Measurements from ENCODE around the gene DAB2.
A peak's percentile ranks its signal among the peaks of the same experiment; 100 is the strongest.
"Not testable (repeated sequence)": the region's sequence is repeated elsewhere in the genome, so short reads cannot be mapped to it uniquely, and the experiment has no call there.

The DAB2 gene

DNA sequence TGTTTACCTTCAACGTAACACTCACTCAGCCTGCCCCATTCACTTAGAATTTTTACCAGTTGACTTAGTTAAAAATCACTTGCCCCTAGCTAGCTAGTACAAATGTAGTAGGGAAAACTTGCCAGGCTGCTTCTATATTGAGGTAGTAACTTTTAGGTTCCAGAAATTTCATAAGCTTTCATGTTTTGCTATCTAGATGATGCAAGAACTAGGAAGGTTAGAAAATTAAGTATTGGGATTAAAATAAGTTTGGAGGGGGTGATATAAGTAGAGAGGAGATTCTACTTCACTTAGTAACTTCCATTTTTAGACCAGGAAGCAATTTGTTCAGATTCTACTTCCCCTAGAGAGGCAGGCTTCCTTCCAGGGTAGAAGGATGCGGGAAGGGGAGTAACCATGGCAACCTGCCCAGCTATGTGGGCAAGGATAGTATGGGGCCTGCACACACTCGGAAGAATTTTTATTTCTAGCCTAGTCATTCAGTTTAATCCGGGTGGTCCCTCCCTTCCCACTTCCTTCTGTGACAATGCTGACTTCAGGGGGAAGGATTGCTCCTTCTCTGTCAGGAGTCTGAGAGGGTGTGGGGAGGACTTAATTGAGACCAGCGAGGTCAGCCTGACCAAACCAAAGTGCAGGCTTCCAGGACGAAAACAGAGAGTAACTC lies 4.2 kb downstream of the DAB2 start:
- DNase-seq (ENCODE audit: low spot score) = peak; percentile 70

DNA sequence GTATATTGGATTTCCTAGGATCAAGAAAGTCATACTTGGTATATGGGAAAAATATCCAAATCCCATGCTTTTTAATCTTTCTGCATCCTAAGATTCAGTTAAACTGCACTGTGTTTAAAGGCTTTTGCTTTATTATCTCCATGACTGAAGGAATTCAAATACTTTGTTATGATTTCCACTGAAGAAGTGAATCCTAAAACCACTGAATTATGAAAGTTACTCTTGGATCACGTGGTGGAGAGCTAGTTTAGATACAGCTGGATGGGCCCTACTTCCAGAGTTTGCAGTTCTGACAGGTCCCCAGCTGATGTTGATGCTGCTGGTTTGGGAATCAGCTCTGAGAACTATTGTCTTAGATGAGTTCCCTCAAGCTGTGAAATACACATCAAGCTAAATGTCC lies 5.0 kb downstream of the DAB2 start:
- DNase-seq (ENCODE audit: low spot score) = no peak

DNA sequence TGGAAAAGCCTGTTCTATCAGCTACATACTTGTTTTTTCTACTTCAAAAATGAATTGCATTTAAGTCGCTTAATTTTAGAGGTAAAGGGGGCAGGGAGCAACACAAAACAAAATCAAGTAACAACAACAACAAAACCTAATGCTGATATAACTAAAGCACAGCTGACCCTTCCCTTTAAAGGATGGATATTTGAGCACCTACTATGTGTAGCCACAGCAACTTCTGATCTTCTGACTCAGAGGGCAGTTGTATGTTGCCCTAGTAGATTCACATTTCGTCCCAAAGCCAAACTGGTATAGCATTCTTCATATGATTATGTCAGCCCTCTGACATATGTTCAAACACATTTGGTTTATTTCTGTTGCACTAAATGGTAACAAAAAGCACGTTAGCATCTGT lies 6.8 kb downstream of the DAB2 start:
- DNase-seq (ENCODE audit: low spot score) = no peak

DNA sequence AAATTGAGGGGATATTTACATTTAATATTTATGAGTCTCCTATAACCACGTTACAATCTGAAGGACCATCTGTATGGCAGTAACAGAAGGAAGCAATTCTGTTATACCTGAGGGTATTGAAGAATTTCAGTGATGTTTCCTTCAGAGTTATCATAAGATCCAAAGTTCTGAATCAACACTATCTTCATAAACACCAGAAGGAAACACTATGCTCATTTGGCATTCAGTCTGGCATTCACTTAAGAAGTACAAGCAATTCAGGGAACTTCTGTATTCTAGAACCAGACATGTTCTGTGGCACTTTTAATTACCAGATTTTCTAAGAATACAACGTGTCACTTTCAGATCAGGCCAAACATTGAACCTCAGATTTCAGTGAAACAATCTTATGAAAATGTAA lies 9.6 kb downstream of the DAB2 start:
- DNase-seq (ENCODE audit: low spot score) = no peak

DNA sequence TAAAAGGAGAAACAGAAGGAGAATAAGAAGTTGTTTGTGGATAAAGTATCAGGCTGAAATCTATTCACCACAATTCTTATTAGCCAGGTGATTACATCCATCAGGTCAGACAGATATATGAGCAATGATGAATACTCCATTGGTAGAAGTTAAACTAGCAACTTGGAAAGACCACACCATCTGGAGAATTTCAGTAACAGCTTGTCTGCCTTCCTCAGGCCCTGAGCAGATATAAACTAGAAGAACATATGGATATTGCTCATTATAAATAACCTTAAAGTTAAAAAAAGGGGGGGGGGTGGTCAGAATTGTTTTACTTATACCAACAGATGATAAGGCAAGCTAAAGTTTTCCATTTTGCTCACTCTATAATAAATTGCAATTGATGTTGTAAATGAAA lies 10.4 kb downstream of the DAB2 start:
- no peak for DNase-seq (ENCODE audit: low spot score)

DNA sequence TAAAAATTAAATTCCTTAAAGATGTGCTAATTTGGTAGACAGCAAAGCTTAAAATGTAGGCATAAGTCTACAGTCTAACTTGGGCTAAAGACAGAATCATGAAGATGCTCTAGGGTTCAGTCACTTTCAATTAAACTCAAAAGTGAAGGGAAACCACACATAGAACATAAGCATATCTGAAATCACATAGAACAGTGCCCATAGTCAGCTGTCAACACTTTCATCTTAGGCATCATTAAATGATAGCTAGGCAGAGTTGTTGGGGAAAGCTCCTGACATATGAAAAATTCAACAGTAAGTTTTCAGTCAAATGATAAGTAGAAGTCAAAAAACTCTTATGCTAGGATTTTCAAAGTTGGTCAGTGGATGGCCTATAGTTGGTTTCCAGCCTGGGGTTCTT lies 11.0 kb downstream of the DAB2 start:
- DNase-seq (ENCODE audit: low spot score) = no peak

DNA sequence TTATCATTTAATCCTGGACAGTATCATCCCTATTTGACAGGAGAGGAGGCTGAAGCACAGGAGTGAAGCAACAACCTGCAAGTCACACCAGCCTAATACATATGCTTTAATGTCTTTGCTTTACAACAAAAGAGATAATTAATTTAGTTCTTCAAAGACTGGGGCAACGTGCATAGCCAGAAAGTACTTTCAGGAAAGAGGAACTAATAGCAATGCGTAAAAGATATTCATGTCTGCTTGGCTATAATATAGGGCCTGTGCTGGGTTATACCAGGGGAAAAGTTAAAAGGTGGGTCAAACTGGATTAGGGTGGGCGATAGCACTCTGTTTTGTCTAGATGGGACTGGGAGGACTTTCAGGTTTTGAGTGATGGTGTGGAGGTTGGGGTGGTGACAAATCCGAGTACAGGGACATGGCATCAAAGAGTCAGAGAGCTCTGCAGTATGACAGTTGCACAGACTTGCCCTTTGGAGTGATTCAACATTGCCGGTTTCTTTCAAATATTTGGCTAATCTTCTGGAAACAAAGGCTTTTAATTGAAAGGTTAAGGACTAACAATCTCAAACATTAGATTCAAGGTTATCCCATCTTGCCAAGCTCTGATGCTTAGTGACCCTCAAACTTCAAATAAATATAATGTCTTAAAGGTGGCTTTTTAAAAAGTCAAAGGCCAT lies 11.9 kb downstream of the DAB2 start:
- DNase-seq (ENCODE audit: low spot score) = no peak

DNA sequence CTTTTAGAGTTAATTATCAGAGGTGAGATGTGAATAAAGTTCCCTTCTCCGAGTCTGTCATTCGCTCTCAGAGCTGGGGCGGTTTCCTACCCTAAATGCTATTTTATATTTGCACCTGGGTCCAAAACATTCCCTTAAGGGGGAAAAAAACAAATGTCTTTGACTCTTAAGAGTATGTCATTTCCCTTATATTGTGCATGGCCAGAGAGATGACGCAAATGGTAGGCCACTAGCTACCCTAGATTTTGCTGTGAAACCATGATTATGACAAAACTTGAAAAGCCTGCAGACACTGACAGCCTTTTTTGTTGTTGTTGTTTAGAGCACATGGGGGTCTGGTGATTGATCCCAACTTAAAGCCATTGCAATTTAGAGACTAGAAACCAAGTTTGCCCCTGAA lies 12.8 kb downstream of the DAB2 start:
- DNase-seq (ENCODE audit: low spot score) = no peak

DNA sequence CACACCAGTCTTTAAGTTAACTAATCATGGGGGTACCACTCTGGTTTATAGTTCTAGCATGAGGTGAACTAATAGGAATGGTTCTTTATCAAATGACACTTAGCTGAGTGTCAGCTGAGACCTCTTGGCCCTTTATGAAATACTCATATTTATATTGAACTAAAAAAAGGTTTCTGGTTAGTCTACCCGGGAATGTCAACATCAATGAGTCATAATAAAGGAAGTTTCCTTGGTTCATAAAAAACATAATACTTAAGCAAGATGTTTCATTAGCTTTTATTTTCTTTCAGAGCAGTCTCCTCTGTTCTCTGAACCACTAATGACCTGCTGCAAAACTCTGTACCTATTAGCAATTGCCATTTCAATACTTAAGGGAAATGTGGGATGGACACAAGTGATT lies 13.7 kb downstream of the DAB2 start:
- DNase-seq (ENCODE audit: low spot score) = peak; percentile 35

DNA sequence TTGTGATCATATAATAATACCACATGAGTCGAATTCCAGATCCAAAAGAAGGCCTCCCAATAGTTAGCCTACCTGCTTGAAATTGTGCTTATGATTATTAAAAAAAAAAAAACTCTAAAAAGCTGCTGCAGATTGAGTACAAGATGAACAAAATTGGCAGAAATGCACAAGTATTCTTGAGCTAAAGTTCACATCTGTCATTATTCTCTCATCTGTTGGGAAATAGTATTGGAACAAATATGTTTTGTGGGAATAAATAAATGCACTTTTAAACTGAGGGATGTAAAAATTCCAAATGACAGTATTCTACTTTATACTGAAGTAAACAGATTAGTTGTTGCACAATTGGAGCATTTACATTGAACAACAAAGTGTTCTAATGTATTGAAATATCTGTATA lies 15.7 kb downstream of the DAB2 start:
- no peak for DNase-seq (ENCODE audit: low spot score)

DNA sequence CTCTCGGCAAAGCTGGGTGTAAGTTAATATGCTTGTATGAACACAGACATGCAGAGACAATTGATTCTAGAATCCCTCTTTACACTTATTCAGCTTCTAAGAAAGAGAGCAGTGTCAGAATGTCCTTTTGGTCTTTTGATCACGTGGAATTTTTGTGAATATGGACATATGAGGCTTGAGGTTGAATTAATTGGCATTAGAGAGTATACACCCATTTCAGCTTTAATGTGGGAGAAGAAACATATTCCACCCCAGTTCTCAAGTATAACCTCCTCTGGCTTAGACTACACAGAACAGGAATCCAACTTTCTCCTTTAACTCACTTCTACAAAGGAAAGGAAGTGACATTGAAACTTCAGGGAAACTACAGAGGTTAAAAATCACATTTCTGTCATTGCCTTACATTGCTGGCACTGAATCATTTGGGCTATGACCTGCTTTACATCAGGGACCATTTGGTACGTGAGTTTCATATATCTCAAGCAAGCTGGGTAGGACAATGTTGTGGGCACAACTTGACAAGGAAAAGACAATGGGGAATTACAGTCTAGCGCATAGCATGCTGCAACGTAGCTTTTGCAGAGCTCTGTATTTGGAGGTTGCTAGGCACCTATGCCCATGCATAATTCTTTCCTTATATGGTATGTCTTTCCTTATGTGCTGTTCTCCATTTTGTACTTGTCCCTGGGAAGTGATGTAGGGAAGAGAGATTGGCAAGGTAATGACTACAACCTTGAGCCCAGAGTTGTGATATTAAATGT lies 19.5 kb downstream of the DAB2 start:
- no peak for DNase-seq (ENCODE audit: low spot score)

DNA sequence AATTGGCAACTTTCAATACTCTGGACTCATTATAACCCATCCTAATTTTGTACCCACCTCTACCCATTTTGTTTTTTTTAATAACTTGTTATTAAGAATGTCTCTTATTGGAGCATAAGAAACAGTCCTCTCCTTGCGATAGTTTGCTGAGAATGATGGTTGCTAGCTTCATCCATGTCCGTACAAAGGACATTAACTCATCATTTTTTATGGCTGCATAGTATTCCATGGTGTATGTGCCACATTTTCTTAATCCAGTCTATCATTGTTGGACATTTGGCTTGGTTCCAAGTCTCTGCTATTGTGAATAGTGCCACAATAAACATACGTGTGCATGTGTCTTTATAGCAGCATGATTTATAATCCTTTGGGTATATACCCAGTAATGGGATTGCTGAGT lies 21.0 kb downstream of the DAB2 start:
- DNase-seq (ENCODE audit: low spot score) = not testable (repeated sequence)

DNA sequence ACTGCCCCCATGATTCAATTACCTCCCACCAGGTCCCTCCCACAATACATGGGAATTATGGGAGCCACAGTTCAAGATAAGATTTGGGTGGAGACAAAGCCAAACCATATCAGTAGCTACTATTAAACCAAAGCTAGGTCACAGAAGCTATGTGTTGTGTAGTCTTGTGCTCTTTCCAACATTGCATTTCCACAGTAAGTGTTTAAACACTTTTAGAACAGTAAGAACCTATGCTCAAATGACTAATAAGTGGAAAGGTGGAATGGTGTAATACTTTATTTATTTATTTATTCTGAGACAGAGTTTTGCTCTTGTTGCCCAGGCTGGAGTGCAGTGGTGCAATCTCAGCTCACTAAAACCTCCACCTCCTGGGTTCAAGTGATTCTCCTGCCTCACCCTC lies 22.6 kb downstream of the DAB2 start:
- DNase-seq (ENCODE audit: low spot score) = not testable (repeated sequence)

DNA sequence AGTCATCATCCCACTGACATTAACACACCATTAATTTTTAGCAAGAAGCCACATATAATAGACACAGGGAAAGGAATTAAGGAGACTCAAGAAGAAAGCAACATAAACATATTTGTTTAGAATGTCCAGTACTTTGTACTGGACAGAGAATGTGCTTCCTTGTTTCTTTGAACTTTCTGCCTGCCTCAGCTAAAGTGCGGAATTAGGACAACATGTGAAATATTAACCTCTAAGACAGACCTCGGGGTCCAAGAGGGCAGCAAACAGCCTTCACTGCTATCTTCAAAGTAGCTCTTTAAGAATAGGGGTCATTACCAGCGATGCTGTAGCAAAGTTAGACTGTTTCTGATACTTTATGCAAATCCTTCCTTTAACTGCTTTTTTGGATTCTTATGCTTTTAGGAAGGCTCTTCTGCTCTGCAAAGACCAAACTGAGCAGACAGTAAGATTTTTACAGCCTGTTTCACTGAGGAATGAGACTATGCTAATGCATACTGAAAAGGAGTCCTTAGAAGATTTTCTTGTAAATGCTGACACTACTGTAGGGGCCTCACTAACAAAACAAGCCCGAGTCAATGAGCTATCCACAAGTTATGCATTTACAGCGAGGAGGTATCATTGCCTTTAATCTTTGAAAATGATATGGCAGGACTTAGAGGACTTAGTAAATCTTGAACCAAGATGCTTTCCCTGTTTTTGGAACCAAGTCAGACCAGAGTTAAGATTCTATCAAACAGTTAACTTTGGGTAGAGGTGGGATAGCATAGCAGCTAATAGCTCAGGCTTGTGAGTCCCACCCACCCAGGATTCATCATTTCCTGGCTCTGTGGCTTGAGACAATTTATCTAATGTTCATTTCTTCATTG lies 23.8 kb downstream of the DAB2 start:
- DNase-seq (ENCODE audit: low spot score) = no peak

DNA sequence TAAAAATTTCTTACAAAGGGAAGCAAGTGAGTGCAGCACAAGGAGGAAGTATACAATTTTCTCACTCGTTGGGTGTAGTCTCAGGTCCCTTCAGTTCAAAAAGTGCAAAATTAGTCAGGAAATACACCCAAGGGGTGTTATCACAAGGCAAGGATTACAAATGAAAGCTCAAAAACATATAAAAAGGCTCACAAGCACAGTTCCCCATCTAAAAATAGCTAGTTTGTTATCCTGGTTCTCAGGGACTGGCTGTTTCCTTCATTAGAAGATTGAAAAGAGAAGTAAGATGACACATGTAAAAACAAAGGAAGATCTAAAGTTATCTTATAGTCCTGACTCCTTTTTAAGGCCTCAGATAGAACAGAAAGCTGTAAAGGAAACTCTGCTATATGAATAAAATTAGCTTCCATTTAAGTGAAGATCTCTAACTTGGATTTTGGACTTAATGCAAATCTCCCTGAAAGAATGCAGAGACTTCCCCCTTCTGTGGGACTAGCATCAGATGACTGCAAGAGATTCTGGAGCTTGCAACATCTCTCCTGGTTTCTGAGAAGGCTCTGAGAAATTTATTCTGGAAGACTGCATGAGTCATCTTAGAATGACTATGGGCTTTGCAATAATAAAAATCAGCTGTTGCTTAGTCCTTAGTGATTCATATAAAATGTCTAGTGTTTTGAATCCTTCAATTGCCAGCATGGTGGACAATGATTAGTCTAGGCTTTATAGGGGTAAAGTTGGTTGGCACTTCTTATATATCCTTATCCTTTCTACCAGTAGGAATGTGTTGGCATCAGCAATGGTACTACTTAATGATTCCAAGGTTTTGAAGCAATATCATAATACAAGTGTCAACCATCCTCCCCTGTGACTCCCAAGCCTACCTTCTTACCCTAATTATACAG lies 25.4 kb downstream of the DAB2 start:
- DNase-seq (ENCODE audit: low spot score) = peak; percentile 83

DNA sequence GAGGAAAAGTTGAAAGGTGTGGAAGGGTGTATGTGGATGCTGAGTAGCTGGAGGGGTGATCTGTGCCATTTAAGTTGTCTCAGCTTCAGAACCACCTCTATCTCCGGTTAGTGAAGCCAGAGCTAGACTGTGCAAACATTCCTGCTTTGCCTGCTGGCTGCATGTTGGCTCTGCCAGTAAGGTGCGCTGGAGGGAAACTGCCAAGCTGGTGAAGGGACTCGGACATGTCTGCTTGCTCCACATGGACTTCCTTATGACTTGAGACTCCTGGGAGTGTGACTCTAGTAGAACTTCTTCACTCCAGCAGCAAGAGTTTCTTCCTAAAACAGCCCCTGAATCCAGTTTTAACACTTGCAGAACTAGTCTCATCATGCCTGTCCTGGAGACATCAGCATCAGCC lies 27.9 kb downstream of the DAB2 start:
- DNase-seq (ENCODE audit: low spot score) = no peak

DNA sequence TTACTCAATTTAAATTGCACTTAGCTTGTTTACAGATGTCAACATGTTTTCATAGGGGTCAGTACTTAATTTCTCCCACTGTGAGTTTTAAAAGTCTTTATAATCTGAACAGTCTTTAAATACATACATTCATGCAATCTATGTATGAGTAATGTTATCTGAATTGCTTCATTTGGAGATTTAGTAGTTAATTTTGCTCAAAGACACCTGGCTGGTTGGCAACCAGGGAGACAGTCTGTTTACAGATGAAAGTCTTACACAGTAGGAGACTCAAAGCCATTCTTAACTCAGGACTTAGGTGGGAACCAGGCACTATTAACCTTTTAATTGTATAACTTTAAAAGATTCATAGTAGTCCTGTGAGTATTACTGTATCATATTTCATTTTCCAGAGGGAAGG lies 29.3 kb downstream of the DAB2 start:
- DNase-seq (ENCODE audit: low spot score) = no peak

DNA sequence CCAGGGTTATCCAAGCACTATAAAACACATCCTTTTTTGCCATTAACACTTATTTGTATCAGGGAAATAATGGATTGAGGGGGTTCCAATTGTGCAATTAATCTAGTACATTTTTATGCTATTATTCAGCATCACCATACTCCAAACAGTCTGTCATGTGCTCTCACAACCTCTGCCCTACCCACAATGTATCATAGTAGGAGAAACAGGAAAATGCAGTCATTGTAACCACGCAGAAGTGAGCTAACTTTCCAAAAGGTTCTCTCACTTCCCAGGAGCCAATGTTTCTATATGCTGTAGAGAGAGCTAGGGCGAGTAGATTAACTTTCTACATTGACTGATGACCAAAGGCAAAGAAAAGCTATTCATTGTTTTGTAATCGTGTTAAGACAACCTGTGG lies 29.8 kb downstream of the DAB2 start:
- peak; percentile 60 for DNase-seq (ENCODE audit: low spot score)

DNA sequence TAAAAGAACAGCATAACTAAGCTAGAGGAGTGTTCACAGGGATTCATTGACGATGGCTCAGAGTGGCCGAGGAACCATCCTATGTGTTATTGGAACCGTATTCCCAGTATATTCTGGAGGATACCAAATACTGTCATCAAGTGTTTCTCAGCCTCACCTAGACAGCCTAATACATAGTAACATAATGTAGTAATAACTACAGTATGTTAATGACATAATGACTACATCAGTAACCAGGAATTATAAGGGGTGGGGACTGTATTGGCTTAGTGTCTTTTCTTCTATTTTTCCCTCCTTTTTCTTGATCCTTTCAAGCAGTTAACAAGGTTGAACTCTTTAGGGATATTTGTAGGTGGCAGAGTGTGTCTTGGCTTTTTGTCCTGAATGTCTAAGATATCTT lies 33.8 kb downstream of the DAB2 start:
- no peak for DNase-seq (ENCODE audit: low spot score)

DNA sequence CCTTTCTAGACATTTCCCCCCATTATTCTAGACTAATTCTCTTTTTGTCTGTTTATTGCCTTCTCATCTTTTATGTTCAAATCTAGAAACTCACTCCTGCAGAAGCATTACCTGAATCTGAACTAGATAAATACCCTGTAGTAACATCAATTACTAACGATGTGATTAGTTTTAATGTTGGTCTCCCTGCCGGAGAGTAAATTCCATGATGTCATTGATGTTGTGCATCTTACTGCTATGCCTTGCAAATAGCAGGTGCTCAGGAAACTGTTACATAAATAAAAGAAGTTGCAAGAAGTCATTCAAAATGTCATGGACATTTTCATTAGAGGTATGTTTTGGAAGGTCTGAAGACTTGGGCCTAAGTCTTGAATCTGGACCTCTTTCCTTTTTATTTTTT lies 37.5 kb downstream of the DAB2 start:
- no peak for DNase-seq (ENCODE audit: low spot score)

DNA sequence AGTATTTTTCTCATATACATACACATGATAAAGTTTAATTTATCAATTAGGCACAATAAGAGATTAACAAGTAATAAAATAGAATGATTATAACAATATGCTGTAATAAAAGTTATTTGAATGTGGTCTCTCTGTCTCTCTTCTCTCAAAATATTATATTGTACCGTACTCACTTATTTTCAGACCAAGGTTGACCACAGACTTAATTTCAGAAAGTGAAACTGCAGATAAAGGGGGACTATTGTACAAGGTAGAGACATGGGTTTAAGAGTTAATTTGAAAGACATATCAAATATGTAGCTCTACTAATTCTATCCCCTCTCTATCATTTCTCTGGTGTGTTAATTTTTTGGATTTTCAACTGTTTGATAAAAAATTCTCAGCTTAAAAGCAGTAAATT lies 40.5 kb downstream of the DAB2 start:
- no peak for DNase-seq (ENCODE audit: low spot score)

Measured in AG20443 (cell line).